ENCODE data around the gene PFN1. TPM values are rescaled to one million over a fixed set of nuclear protein-coding genes. Genes with fewer than 3 reads are reported as not detected.

The PFN1 gene
- total and polyA plus RNA-seq, 2 of the 8 experiments (the other 6 are each of a cell fraction or from before 2014, with no cell fraction given), result 1,355 to 1,949 TPM

GRCh38 chr17:4969047-4969550 lies 20.8 kb upstream of the PFN1 start:
- Histone ChIP-seq H3K23ac (ENCODE audit: insufficient read length) (no peak overlapping the region), H3K4me3 (ENCODE audit: extremely low read depth in 1 of 4, insufficient read depth in 2 of 4, low read depth in 3 of 4, low read length in 4 of 4) (peak overlapping the region; percentile 71 to 90 (median 85)), H2BK120ac (replicated peaks; ENCODE audit: low read depth, low read length) (no peak overlapping the region), H3K79me2 (ENCODE audit: control insufficient read depth in 1 of 2, insufficient read depth in 2 of 2, low read length in 2 of 2) (peaks cover 0 to 16% of the 10 kb centered on the region in 2 experiments; a peak in 2 of 4 replicates), H2BK20ac (ENCODE audit: low read length) (no peak overlapping the region), H3K18ac (ENCODE audit: extremely low read depth, low read length) (peak overlapping the region; percentile 93), H2BK12ac (ENCODE audit: low read depth, low read length) (peak overlapping the region; percentile 17; the same call in 1 of the 2 replicates), H3K14ac (ENCODE audit: insufficient read length) (no peak overlapping the region), H3K9ac (replicated peaks in 1 of 4; ENCODE audit: extremely low read depth in 1 of 4, low read depth in 3 of 4, low read length in 3 of 4) (peak overlapping the region in 3 of 4 experiments; percentile 31 to 93 (median 77); a peak in 6 of 7 replicates), H3K56ac (replicated peaks; ENCODE audit: insufficient read length, low read depth, low read length) (peak overlapping the region; percentile 75), H3K27me3 (replicated peaks in 1 of 4; ENCODE audit: control insufficient read depth in 3 of 4, extremely low read depth in 1 of 4, insufficient read depth in 3 of 4, low read length in 3 of 4) (peaks cover 0 to 15% (median 6%) of the 10 kb centered on the region in 4 experiments; a peak in 3 of 7 replicates), H2BK15ac (ENCODE audit: low read length) (peak overlapping the region; percentile 72; the same call in 1 of the 2 replicates), H3K9me3 (ENCODE audit: insufficient read depth in 2 of 2, low read depth in 1 of 2, low read length in 1 of 2) (no peaks in the 10 kb centered on the region), H3K4me2 (ENCODE audit: insufficient read depth in 1 of 2, low read depth in 2 of 2, low read length in 2 of 2) (peak overlapping the region; percentile 92 to 99), H4K20me1 (replicated peaks in 1 of 2; ENCODE audit: control insufficient read depth in 1 of 2, insufficient read depth in 2 of 2, low read length in 2 of 2) (peaks cover 2 to 11% of the 10 kb centered on the region in 2 experiments), H2AK5ac (ENCODE audit: low read depth, low read length) (0 out of 2 replicates have a peak overlapping the region, but pooled peaks have one; percentile 86), H3K79me1 (ENCODE audit: low read depth, low read length) (peaks cover 3% of the 10 kb centered on the region; the same call in 1 of the 2 replicates), H3K27ac (ENCODE audit: low read depth, low read length) (no peak overlapping the region; the same call in 1 of the 2 replicates), H2AFZ (ENCODE audit: low read length) (no peak overlapping the region), H3K23me2 (ENCODE audit: low read depth, low read length) (peaks cover 19% of the 10 kb centered on the region; the same call in 1 of the 2 replicates), H3K36me3 (ENCODE audit: control insufficient read depth in 2 of 4, insufficient read depth in 4 of 4, low read length in 3 of 4) (peaks cover 0 to 11% (median 0%) of the 10 kb centered on the region in 4 experiments; a peak in 1 of 8 replicates), H4K91ac (replicated peaks; ENCODE audit: insufficient read length, low read length) (peak overlapping the region; percentile 77), H3K4ac (replicated peaks; ENCODE audit: insufficient read length, low read depth, low read length) (peak overlapping the region; percentile 55), H4K5ac (ENCODE audit: insufficient read length, low read depth, low read length) (peak overlapping the region; percentile 95), H2BK5ac (ENCODE audit: low read depth, low read length) (peak overlapping the region; percentile 96), H3K4me1 (replicated peaks in 1 of 4; ENCODE audit: control insufficient read depth in 3 of 4, insufficient read depth in 4 of 4, low read length in 3 of 4) (peaks cover 2 to 16% (median 9%) of the 10 kb centered on the region in 4 experiments), H4K8ac (ENCODE audit: extremely low read depth, insufficient read depth, low read length) (peak overlapping the region; percentile 26; the same call in 1 of the 2 replicates)
- POLR2A ChIA-PET (ENCODE audit: partially characterized antibody), result interaction anchor here (0.6 to 32.4 kb wide), 12 partner anchors 9 to 243 kb away, joined by 3 to 987 read pairs (median 5); partner anchors contain the start of genes C17orf107, CAMTA2, ENO3 and INCA1
- DNase-seq (ENCODE audit: low read depth in 1 of 2, low spot score in 2 of 2) (no peak), FAIRE-seq (no peak)
- 45% methylated on average over 15 of the region's 15 CpGs; no CpG with 5 or more reads in 1 of the 2 experiments for WGBS, 2 experiments (ENCODE audit: extremely low coverage in 1 of 2, insufficient coverage in 1 of 2, insufficient read length in 1 of 2, insufficient replicate concordance in 2 of 2, low coverage in 1 of 2, low lambda C conversion rate in 2 of 2, missing lambda C conversion rate in 1 of 2)
- CTCF ChIA-PET (ENCODE audit: partially characterized antibody), result interaction anchor here (1.0 to 6.2 kb wide), 4 partner anchors 9 to 60 kb away, joined by 3 to 31 read pairs (median 6); partner anchors contain the start of gene ENO3

All from H1 (cell line).